Ishikawa (cell line): ENCODE results near the gene EHD4.

ENCODE experiments used
- CEBPB ChIP-seq: IDR thresholded peaks from 2 replicates; pipeline ENCODE4 v1.6.1; 2012
- MAX ChIP-seq: IDR thresholded peaks from 2 replicates; pipeline ENCODE4 v1.6.1; 2012
- RAD21 ChIP-seq: IDR thresholded peaks from 2 replicates; pipeline ENCODE4 v1.6.1; 2012; ENCODE audit warnings: low read depth
- REST ChIP-seq: IDR thresholded peaks from 2 replicates; pipeline ENCODE4 v1.6.1; 2012; ENCODE audit warnings: low read depth, mild to moderate bottlenecking
- TAF1 ChIP-seq: IDR thresholded peaks from 2 replicates; pipeline ENCODE4 v1.6.1; 2012; ENCODE audit warnings: low read depth, mild to moderate bottlenecking
- TCF12 ChIP-seq: IDR thresholded peaks from 2 replicates; pipeline ENCODE4 v1.6.1; 2012; ENCODE audit warnings: low read depth

- TF ChIP-seq CEBPB (no peak), TCF12 (no peak), REST (no peak), TAF1 (no peak), RAD21 (no peak), MAX (no peak)
These were observed 37.1 kb upstream of the EHD4 start for GRCh38 chr15:42009474-42009873.
